CD4-positive, alpha-beta T cell treated with Interleukin-6 for 4 hours (primary cell): ENCODE measurements around the gene L3MBTL4.
"Not testable (repeated sequence)": the region's sequence is repeated elsewhere in the genome, so short reads cannot be mapped to it uniquely, and the experiment has no call there.

Experiments
- DNase-seq: peaks from one replicate; pipeline ENCODE4 v3.0.0-alpha.2; 2020; ENCODE audit warnings: mixed read lengths

The L3MBTL4 gene

GRCh38 chr18:6161549-6161948 is 253.2 kb downstream of the L3MBTL4 start:
- DNase-seq, result no peak

- no peak for DNase-seq
Measured at GRCh38 chr18:6159426-6159825, 255.3 kb downstream of the L3MBTL4 start.

- no peak for DNase-seq
Measured at GRCh38 chr18:6158958-6159357, 255.8 kb downstream of the L3MBTL4 start.

GRCh38 chr18:6156446-6156845 is 258.3 kb downstream of the L3MBTL4 start:
- DNase-seq, result no peak

- no peak for DNase-seq
Measured at GRCh38 chr18:6155707-6156106, 259.0 kb downstream of the L3MBTL4 start.

- DNase-seq, result no peak
Measured at GRCh38 chr18:6150430-6150829, 264.3 kb downstream of the L3MBTL4 start.

- DNase-seq, result no peak
Measured at GRCh38 chr18:6146307-6146661, 268.4 kb downstream of the L3MBTL4 start.

- no peak for DNase-seq
Measured at GRCh38 chr18:6145645-6146306, 268.9 kb downstream of the L3MBTL4 start.

GRCh38 chr18:6139007-6139406 is 275.7 kb downstream of the L3MBTL4 start:
- no peak for DNase-seq

GRCh38 chr18:6135901-6136300 is 278.8 kb downstream of the L3MBTL4 start:
- not testable (repeated sequence) for DNase-seq

GRCh38 chr18:6135029-6135428 is 279.7 kb downstream of the L3MBTL4 start:
- DNase-seq, result not testable (repeated sequence)

- DNase-seq, result no peak
Measured at GRCh38 chr18:6132751-6133368, 281.9 kb downstream of the L3MBTL4 start.

- no peak for DNase-seq
Measured at GRCh38 chr18:6120820-6121279, 293.9 kb downstream of the L3MBTL4 start.

- DNase-seq, result no peak
Measured at GRCh38 chr18:6119761-6120160, 294.9 kb downstream of the L3MBTL4 start.

- DNase-seq, result no peak
Measured at GRCh38 chr18:6118080-6118479, 296.6 kb downstream of the L3MBTL4 start.

GRCh38 chr18:6115710-6116109 is 299.0 kb downstream of the L3MBTL4 start:
- no peak for DNase-seq

- DNase-seq, result no peak
Measured at GRCh38 chr18:6113650-6114049, 301.1 kb downstream of the L3MBTL4 start.

GRCh38 chr18:6111726-6112125 is 303.0 kb downstream of the L3MBTL4 start:
- no peak for DNase-seq

GRCh38 chr18:6109743-6110142 is 305.0 kb downstream of the L3MBTL4 start:
- no peak for DNase-seq

- no peak for DNase-seq
Measured at GRCh38 chr18:6107794-6108193, 306.9 kb downstream of the L3MBTL4 start.

- DNase-seq, result no peak
Measured at GRCh38 chr18:6106091-6106685, 308.5 kb downstream of the L3MBTL4 start.

GRCh38 chr18:6103741-6104140 is 311.0 kb downstream of the L3MBTL4 start:
- DNase-seq, result no peak

GRCh38 chr18:6096730-6097129 is 318.0 kb downstream of the L3MBTL4 start:
- no peak for DNase-seq

GRCh38 chr18:6088432-6088831 is 326.3 kb downstream of the L3MBTL4 start:
- no peak for DNase-seq
